Motor neuron (in vitro differentiated cells): ENCODE results near the gene RB1. TPM values are rescaled to one million over a fixed set of nuclear protein-coding genes. Genes with fewer than 3 reads are reported as not detected.

Source experiments
- ATAC-seq, 8 experiments: fragments of 200-7000 bp; cut with Tn5 transposase; replicated peaks in 6 of 8; 2 replicates each; pipeline ENCODE4 v1.8.0; 2021; ENCODE audit warnings: mild to moderate bottlenecking in 8 of 8, moderate library complexity in 8 of 8
- H3K27ac ChIP-seq, 2 donors: fragments of 250-450 bp; sonication (Bioruptor Pico); 2 replicates each; pipeline ENCODE4 v1.9.0; 2021; ENCODE audit warnings: antibody characterized with exemption in 2 of 2, mild to moderate bottlenecking in 2 of 2, moderate library complexity in 1 of 2
- H3K4me1 ChIP-seq, 2 donors: fragments of 250-450 bp; sonication (Bioruptor Pico); replicated peaks in 1 of 2; 2 replicates each; pipeline ENCODE4 v1.6.1; 2021; ENCODE audit warnings: antibody characterized with exemption in 2 of 2, mild to moderate bottlenecking in 2 of 2, moderate library complexity in 1 of 2
- H3K4me3 ChIP-seq, 5 donors: fragments of 250-450 bp; sonication (Bioruptor Pico); 2 replicates each; pipeline ENCODE4 v1.9.0; 2021; ENCODE audit warnings: antibody characterized with exemption in 5 of 5, mild to moderate bottlenecking in 5 of 5, moderate library complexity in 4 of 5
- WGBS, 10 experiments: fragments of 450-650 bp; shearing (Covaris generic); methylation state at CpG; one replicate each; pipeline ENCODE4 v1.0.0; 2022; 5-methylcytosine and 5-hydroxymethylcytosine counted together
- in situ Hi-C, 9 experiments: fragments of 400-800 bp; cut with MboI; loops; one replicate each; pipeline ENCODE4 v1.15.0; 2021; ENCODE audit warnings: low sequenced_read_pairs in 9 of 9, low pct_unique_long_range_greater_than_20kb in 2 of 9; ENCODE audit not compliant: unreplicated experiment in 9 of 9
- total RNA-seq, 8 experiments: library from RNA; unstranded; fragments of 300-600 nt; gene quantifications; 2 replicates each; pipeline versions ENCODE4 v1.2.3 to v1.2.4, GENCODE V29; 2022

Gene RB1
- total RNA-seq, 8 experiments from 2014 or later, result 20.1 to 47.5 (median 23.2) TPM

DNA sequence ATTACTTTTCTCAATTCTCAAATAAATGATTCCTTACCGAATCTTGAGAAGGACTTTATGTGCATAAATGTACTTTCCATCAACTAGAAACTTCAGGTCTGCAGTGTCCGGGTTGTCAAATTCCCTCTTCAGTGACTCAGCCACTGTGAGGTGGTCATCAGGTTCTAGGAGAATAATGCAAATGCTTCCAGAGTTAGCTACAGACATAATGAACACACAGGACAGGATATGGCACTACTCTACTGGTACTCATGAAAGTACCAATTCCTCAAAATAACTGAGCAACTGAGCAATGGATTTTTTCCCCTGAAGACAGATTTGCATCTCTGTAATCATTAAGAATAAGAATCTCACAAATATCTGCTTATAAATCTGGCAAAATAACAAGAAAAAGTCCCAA, 198.2 kb downstream of the RB1 start:
- Histone ChIP-seq H3K27ac (no peak overlapping the region), H3K4me1 (no peaks in the 10 kb centered on the region), H3K4me3 (no peak overlapping the region)
- peak in 3 of 8 experiments; percentile 16 to 67 (median 51) for ATAC-seq
- in situ Hi-C loops, result no loop called here
- WGBS, 10 experiments, result 11 to 100% (median 89%) methylated on average over 1 to 2 of the region's 2 CpGs; no CpG with 5 or more reads in 4 of the 10 experiments

DNA sequence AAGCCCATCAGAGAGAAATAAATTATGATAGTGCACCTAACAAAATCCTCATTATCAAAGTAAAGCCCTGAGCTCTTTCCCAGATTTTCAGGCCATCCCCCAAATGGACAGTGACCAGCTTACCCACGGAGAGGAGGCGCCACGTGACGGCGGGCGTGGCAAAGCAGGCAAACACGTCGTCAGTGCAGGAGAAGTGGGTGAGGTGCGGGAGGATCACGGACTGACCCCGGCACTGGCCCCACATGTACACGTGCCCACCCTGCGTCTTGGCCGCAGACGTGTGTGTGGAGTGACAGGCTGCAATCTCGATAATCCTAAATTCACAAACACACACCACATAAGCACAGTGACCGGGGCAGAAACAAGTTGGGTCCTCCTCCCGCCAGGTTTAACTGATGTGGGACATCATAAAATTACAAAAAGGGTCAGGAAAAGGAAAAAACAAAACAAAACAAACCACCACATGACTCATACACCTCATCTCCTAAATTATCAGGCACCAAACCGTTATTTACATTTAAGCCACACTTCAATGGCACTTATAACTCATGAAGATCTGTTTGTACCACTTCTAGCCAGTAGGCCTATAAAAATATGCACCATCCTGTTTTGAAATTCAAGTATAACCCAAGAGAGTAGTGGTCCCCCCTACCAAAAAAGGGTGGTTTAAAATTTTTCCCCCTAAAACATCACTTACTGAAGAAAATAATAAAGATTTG, 199.2 kb downstream of the RB1 start:
- Histone ChIP-seq H3K4me3 (no peak overlapping the region), H3K27ac (no peak overlapping the region), H3K4me1 (no peaks in the 10 kb centered on the region)
- no peak for ATAC-seq
- 60 to 100% (median 100%) methylated on average over 1 to 13 of the region's 19 CpGs; no CpG with 5 or more reads in 1 of the 10 experiments for WGBS, 10 experiments
- in situ Hi-C loops, result no loop called here

DNA sequence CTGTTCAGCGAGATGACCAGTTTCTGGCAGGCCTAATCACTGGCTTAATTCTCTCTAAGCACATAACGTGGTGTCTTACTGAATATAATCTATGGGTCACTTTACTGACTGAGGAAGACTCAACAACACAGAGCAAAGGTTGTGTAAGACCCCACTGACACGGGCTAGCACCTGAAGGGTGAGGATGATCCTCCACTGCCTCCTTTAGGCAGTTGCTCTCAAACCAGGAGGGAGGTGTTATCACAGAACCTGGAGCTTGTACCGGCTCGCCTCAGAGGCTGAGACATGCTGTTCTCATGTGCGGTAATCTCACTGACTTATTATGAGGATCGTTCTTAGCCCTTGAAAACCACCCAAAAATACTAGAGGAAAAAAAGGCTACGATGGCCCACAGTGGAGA, 201.1 kb downstream of the RB1 start:
- ATAC-seq, result no peak
- Histone ChIP-seq H3K4me1 (no peaks in the 10 kb centered on the region), H3K4me3 (no peak overlapping the region), H3K27ac (no peak overlapping the region)
- 20 to 100% (median 90%) methylated on average over 1 to 6 of the region's 8 CpGs for WGBS, 10 experiments
- in situ Hi-C loops, result no loop called here

DNA sequence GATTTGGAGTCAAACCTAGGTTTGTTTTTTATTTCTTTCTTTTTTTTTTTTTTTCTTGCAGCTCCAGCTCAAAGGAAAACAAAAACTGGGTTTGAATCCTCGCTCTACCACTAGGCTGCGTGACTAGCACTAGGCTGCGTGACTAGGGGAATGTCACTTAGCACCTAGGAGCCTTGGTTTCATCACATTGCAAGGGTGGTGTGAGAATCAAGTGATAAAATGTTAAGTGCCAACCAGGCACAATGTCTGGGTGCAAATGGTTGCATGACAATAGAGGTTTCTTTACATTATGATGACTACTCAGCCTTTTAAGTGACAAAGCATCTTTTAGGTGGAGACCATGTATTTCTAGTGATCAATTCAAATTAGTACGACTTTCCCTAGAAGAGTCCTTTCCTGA, 201.5 kb downstream of the RB1 start:
- no peaks in the 10 kb centered on the region for H3K4me1 ChIP-seq
- H3K4me3 ChIP-seq, result no peak overlapping the region
- no peak for ATAC-seq
- no peak overlapping the region for H3K27ac ChIP-seq
- 80 to 100% (median 93%) methylated on average over 1 to 4 of the region's 4 CpGs; no CpG with 5 or more reads in 1 of the 10 experiments for WGBS, 10 experiments
- in situ Hi-C loops, result no loop called here

DNA sequence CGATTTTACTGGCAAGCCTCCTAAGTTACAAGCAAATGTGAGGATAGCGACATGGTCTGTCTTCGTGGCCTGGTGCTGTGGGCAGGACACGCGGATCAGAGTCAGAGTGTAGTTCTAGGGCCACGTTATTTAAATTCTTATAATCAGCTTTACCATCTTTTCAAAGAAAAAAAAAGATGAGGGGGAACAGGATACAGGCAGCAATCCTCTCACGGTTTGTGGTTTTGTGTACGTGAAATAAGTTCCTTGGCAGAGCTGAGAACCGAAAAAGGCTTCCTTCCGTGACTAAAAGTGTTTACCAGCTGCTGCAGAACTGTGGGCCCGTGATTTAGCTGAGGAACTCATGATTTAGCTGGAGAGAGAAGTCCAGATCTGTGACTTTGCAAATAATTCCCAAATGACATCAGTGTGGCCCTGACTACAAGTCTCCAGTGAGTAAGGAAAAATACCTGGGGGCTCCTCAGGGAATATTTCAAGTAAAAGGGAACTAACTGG, 202.1 kb downstream of the RB1 start:
- ATAC-seq, result peak in 1 of 8 experiments; percentile 10
- no peak overlapping the region for H3K4me3 ChIP-seq
- no peak overlapping the region for H3K27ac ChIP-seq
- WGBS, 10 experiments, result 35 to 100% (median 92%) methylated on average over 1 to 11 of the region's 11 CpGs; no CpG with 5 or more reads in 1 of the 10 experiments
- H3K4me1 ChIP-seq, result no peaks in the 10 kb centered on the region
- in situ Hi-C loops, result no loop called here

DNA sequence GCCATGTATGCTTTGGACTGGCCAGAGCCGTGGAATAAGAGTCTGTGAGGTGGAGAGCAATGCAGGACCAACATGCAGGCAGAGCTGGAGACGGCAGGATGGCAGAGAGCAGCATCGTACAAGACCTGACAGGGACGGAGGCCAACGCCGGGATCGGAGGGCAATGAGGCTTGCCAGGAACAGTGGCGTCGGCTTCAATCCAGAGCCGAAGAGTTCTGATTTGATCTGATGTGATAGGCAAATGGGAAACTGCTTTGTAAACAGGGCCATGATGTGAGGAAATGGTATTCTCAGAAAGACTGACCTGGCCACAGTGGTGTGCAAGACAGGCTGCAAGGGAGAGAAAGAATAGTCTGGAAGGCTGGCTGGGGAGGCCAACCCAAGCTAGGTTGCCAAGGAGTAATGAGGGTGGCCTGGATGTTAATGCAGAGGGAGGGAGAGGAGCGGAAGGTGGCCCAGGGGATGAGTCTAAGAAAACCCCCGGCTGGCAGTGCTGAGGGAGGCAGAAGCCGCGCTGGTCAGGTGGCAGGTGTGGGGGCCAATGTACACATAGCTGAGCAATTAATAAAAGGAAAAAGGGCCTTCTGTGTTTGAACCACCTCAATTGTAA, 202.6 kb downstream of the RB1 start:
- Histone ChIP-seq H3K4me3 (no peak overlapping the region), H3K4me1 (no peaks in the 10 kb centered on the region), H3K27ac (no peak overlapping the region)
- in situ Hi-C loops, result no loop called here
- 60 to 100% (median 97%) methylated on average over 1 to 11 of the region's 14 CpGs; no CpG with 5 or more reads in 4 of the 10 experiments for WGBS, 10 experiments
- peak in 1 of 8 experiments; percentile 85 for ATAC-seq

DNA sequence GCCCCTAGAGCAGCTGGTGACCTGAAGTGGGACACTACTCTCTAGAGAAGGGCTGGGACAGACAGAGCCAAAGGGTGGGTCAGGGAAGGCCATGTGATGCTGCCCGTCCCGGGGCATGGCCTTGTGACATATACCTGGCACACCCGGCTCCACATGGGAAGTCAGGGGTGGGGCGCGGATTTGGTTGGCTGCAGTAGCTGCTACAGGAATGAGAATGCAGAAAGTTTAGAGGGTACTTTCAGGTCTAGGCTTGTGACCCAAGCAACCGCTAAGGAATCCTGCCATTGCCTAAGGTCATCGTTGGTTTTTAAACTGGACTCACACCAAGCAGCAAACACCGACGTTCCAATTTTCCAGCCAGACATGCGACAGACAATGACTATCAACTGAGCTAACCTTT, 203.5 kb downstream of the RB1 start:
- Histone ChIP-seq H3K27ac (no peak overlapping the region), H3K4me1 (no peaks in the 10 kb centered on the region), H3K4me3 (no peak overlapping the region)
- peak in 1 of 8 experiments; percentile 66 for ATAC-seq
- WGBS, 10 experiments, result 85 to 100% (median 98%) methylated on average over 1 to 8 of the region's 10 CpGs; no CpG with 5 or more reads in 2 of the 10 experiments
- in situ Hi-C loops, result no loop called here

DNA sequence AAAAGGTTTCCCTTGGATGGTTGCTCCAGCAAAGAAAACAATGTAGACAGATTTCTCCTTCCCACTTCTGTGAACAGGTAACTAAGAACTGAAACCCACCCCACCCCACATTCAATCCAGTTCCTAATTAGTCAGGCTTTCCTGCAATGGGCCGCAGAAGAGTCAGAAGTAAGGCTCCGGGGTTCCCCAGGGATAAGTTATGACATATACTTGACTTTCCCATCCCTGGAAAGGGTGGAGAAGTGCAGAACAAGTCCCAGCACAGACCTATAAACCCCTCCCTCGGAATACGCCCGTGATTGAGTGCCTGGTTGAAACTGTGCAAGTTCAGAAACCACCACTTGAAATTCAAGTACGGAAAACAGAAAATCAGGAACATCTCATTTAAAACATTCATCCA, 204.5 kb downstream of the RB1 start:
- in situ Hi-C loops, result no loop called here
- 83 to 100% (median 96%) methylated on average over 1 to 6 of the region's 6 CpGs; no CpG with 5 or more reads in 3 of the 10 experiments for WGBS, 10 experiments
- Histone ChIP-seq H3K4me3 (no peak overlapping the region), H3K27ac (no peak overlapping the region), H3K4me1 (no peaks in the 10 kb centered on the region)
- ATAC-seq, result no peak

DNA sequence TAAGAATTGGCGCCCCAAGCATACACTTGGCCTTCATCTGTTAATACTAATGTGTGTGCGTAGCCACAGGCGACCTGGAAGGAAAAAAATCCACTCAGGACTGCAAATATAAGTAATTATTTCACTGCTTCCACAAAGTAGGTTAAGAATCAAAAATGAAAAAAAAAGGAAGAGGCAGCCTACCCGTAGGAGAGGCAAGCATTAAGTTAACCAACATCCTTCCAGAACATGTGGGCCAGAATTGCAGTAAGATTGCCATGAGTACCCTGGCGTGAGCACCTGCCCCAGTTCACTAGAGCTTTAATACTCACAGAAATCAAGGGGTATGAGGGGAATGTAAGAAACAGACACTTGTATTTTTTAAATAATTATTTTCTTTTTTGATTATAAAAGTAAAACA, 207.1 kb downstream of the RB1 start:
- Histone ChIP-seq H3K4me3 (no peak overlapping the region), H3K4me1 (peaks cover 0 to 2% of the 10 kb centered on the region in 2 donors), H3K27ac (no peak overlapping the region)
- ATAC-seq, result peak in 1 of 8 experiments; percentile 6
- in situ Hi-C loops, result no loop called here
- WGBS, 10 experiments, result 81 to 100% (median 87%) methylated on average over 1 to 5 of the region's 5 CpGs; no CpG with 5 or more reads in 1 of the 10 experiments

DNA sequence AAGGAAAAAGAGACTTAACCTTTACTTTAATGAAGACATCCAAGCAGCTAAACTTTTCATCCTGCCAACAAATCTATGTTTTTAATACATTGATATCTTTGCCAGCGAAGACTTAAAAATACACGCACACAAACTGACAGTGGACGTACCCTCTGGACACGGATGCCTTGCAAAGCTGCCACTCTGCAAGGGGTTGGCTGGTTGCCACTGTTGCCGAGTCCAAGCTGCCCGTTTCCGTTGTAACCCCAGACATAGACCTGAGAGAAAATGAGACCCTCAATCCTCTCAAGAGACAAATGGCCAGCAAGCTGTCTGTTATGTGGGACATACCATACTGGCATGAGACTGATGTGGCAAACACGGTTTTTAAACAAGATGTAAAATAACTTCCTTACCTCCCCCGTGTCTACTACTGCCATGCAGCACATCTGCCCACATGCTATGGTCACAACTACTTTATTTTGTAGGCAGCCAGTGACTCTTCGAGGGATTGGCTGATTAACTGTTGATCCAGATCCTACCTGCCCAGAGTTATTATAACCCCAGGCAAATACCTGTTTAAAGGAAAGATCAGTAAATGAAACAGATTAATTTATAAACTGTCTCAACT, 208.2 kb downstream of the RB1 start:
- ATAC-seq, result peak in 1 of 8 experiments; percentile 4
- Histone ChIP-seq H3K27ac (no peak overlapping the region), H3K4me3 (no peak overlapping the region), H3K4me1 (peaks cover 0 to 3% of the 10 kb centered on the region in 2 donors)
- WGBS, 10 experiments, result 64 to 100% (median 87%) methylated on average over 1 to 8 of the region's 10 CpGs; no CpG with 5 or more reads in 1 of the 10 experiments
- in situ Hi-C loops, result no loop called here

DNA sequence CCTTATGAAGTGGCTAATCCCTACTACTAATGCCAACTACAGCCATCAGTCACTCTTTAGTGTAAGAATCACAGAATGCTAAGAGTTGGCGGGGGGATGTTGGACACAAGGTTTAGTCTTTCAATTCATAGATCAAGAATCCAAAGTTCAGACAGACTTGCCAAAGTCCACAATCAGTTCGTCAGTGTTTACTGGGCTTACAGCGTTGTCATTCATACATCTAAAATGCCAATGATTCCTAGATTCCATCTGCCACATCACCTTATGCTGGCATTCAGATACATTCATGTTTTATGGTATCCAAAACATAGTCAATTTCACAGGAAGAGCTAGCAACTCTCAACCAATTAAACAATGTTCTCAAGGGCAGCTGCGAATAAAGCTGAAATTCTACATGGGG, 211.2 kb downstream of the RB1 start:
- WGBS, 10 experiments, result 75 to 100% (median 95%) methylated on average over 1 to 4 of the region's 4 CpGs; no CpG with 5 or more reads in 1 of the 10 experiments
- ATAC-seq, result peak in 1 of 8 experiments; percentile 78
- in situ Hi-C loops, result no loop called here
- H3K4me3 ChIP-seq, result no peak overlapping the region
- no peak overlapping the region for H3K27ac ChIP-seq
- H3K4me1 ChIP-seq, result peaks cover 0 to 3% of the 10 kb centered on the region in 2 donors

DNA sequence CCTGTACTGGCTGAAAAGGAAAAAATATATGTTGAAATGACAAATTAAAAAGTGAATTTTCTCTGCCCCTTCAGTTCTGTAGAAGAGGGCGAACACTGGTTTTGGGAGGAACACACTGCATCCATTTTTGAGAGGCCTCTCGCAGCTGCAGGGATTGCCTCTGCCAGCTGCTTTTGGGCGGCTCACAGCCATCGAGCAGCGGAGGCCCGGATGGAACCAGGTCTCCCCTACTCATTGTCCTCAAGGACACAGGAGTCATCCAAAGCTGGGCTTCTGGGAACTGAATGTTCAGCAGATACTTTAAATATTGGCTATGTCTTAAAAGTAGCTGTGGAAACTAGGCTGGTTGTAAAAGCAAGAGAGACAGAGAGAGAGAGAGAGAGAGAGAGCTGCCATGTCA, 212.2 kb downstream of the RB1 start:
- ATAC-seq, result peak in 1 of 8 experiments; percentile 51
- H3K27ac ChIP-seq, result no peak overlapping the region

DNA sequence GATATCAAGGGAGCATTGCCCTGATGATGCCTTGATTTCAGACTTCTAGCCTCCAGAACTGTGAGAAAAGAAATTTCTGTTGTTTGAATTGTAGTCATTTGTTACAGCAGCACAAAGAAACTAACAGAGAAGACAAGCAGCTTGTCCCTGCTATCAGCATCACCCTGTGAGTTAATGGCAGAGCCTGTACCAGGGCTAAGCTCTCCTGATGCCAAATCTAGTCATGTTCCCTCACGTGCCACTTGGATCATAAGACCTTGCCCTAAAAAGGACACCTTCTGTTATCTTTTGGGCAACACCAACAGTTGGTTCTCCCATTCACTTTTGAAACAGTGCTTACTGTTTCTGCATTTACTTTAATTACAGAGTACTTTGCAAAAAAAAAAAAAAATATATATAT, 214.5 kb downstream of the RB1 start:
- Histone ChIP-seq H3K27ac (no peak overlapping the region), H3K4me1 (peaks cover 0 to 5% of the 10 kb centered on the region in 2 donors)

More for the DNA sequence above, 212.2 kb downstream of the RB1 start:
- WGBS, 10 experiments, result 14 to 100% (median 91%) methylated on average over 1 to 6 of the region's 6 CpGs; no CpG with 5 or more reads in 4 of the 10 experiments
- Histone ChIP-seq H3K4me3 (no peak overlapping the region), H3K4me1 (peaks cover 0 to 5% of the 10 kb centered on the region in 2 donors)
- in situ Hi-C loops, result no loop called here

More for the DNA sequence above, 214.5 kb downstream of the RB1 start:
- no peak overlapping the region for H3K4me3 ChIP-seq
- ATAC-seq, result no peak
- in situ Hi-C loops, result no loop called here
- WGBS, 10 experiments, result 83 to 100% (median 100%) methylated on average over 1 of the region's 1 CpG; no CpG with 5 or more reads in 7 of the 10 experiments
